ENCODE measurements around the gene TSPAN17. TPM values are rescaled to one million over a fixed set of nuclear protein-coding genes. Genes with fewer than 3 reads are reported as not detected.

Gene TSPAN17
- total and polyA plus RNA-seq, 2 experiments from 2014 or later = 30.2 to 32.3 TPM

GRCh38 chr5:176638437-176638836 lies 8.8 kb upstream of the TSPAN17 start:
- no peak for DNase-seq (ENCODE audit: low read depth in 1 of 2, low spot score in 1 of 2)
- Histone ChIP-seq H3K9me3 (ENCODE audit: low read depth) (no peaks in the 10 kb centered on the region), H3K27ac (no peak overlapping the region), H3K4me1 (ENCODE audit: low read depth) (no peaks in the 10 kb centered on the region), H3K4me3 (no peak overlapping the region), H3K36me3 (no peaks in the 10 kb centered on the region), H3K27me3 (no peaks in the 10 kb centered on the region)
- TF ChIP-seq CTCF (IDR thresholded peaks at IDR 0.05; ENCODE audit: low read depth, low read length) = no peak

GRCh38 chr5:176639208-176639607 lies 8.1 kb upstream of the TSPAN17 start:
- Histone ChIP-seq H3K4me1 (ENCODE audit: low read depth) (no peaks in the 10 kb centered on the region), H3K27me3 (no peaks in the 10 kb centered on the region), H3K4me3 (no peak overlapping the region), H3K36me3 (no peaks in the 10 kb centered on the region), H3K9me3 (ENCODE audit: low read depth) (no peaks in the 10 kb centered on the region), H3K27ac (no peak overlapping the region)
- no peak for TF ChIP-seq CTCF (IDR thresholded peaks at IDR 0.05; ENCODE audit: low read depth, low read length)
- no peak for DNase-seq (ENCODE audit: low read depth in 1 of 2, low spot score in 1 of 2)

- Histone ChIP-seq H3K27me3 (no peaks in the 10 kb centered on the region), H3K9me3 (ENCODE audit: low read depth) (no peaks in the 10 kb centered on the region), H3K4me1 (ENCODE audit: low read depth) (no peaks in the 10 kb centered on the region), H3K36me3 (no peaks in the 10 kb centered on the region), H3K4me3 (no peak overlapping the region), H3K27ac (no peak overlapping the region)
- TF ChIP-seq CTCF (IDR thresholded peaks at IDR 0.05; ENCODE audit: low read depth, low read length) = no peak
- DNase-seq (ENCODE audit: low read depth in 1 of 2, low spot score in 1 of 2) = peak in 1 of 2 donors; percentile 43
These were observed 7.3 kb upstream of the TSPAN17 start for GRCh38 chr5:176639981-176640380.

GRCh38 chr5:176640616-176641015 lies 6.7 kb upstream of the TSPAN17 start:
- Histone ChIP-seq H3K9me3 (ENCODE audit: low read depth) (no peaks in the 10 kb centered on the region), H3K4me3 (no peak overlapping the region), H3K27ac (no peak overlapping the region), H3K27me3 (no peaks in the 10 kb centered on the region), H3K4me1 (ENCODE audit: low read depth) (no peaks in the 10 kb centered on the region), H3K36me3 (no peaks in the 10 kb centered on the region)
- no peak for TF ChIP-seq CTCF (IDR thresholded peaks at IDR 0.05; ENCODE audit: low read depth, low read length)
- DNase-seq (ENCODE audit: low read depth in 1 of 2, low spot score in 1 of 2) = no peak

GRCh38 chr5:176642675-176643490 lies 4.4 kb upstream of the TSPAN17 start:
- Histone ChIP-seq H3K4me1 (ENCODE audit: low read depth) (no peaks in the 10 kb centered on the region), H3K4me3 (no peak overlapping the region), H3K9me3 (ENCODE audit: low read depth) (no peaks in the 10 kb centered on the region), H3K36me3 (no peaks in the 10 kb centered on the region), H3K27me3 (no peaks in the 10 kb centered on the region), H3K27ac (no peak overlapping the region)
- no peak for TF ChIP-seq CTCF (IDR thresholded peaks at IDR 0.05; ENCODE audit: low read depth, low read length)
- no peak for DNase-seq (ENCODE audit: low read depth in 1 of 2, low spot score in 1 of 2)

All from cardiac muscle cell (in vitro differentiated cells and primary cell).